Right cardiac atrium (tissue), 5 donors: ENCODE results near the gene ORC3. TPM values are rescaled to one million over a fixed set of nuclear protein-coding genes. Genes with fewer than 3 reads are reported as not detected.

Experiments
- ATAC-seq, 2 donors: fragments of 200-7000 bp; cut with Tn5 transposase; one replicate each; pipeline versions ENCODE4 v1.8.0 to v1.9.1; 2020; ENCODE audit warnings: moderate library complexity in 2 of 2, mild to moderate bottlenecking in 1 of 2
- DNase-seq, 3 donors: peaks; one replicate each; pipeline ENCODE4 v3.0.0-alpha.2; 2020
- H3K27ac ChIP-seq: one replicate; pipeline ENCODE4 v1.5.1; 2013; ENCODE audit warnings: mild to moderate bottlenecking, low read length, control low read depth, moderate library complexity
- H3K27me3 ChIP-seq: one replicate; pipeline ENCODE4 v1.6.1; 2013; ENCODE audit not compliant: control insufficient read depth, insufficient read depth
- H3K4me1 ChIP-seq: one replicate; pipeline ENCODE4 v1.6.1; 2013; ENCODE audit warnings: low read length; ENCODE audit not compliant: control insufficient read depth, insufficient read depth
- H3K4me3 ChIP-seq: one replicate; pipeline ENCODE4 v1.5.1; 2013; ENCODE audit warnings: low read length, control low read depth
- H3K9me3 ChIP-seq: one replicate; pipeline ENCODE4 v1.6.1; 2013; ENCODE audit warnings: low read length; ENCODE audit not compliant: control insufficient read depth
- WGBS: extraction: QIAGEN DNeasy Blood & Tissue Kit; methylation state at CpG from one replicate; pipeline ENCODE4 v1.1.7; 2013; 5-methylcytosine and 5-hydroxymethylcytosine counted together
- intact Hi-C, 4 donors: fragments of 100-400 bp; cut with DNase I; formaldehyde crosslinking; loops; one replicate each; pipeline versions ENCODE4 v1.11.0 to v1.14.0; 2022 to 2023
- polyA plus RNA-seq: library from polyadenylated mRNA; stranded (reverse); fragments of 200-250 nt; gene quantifications from one replicate; pipeline ENCODE4 v1.2.3, GENCODE V29; 2013
- total RNA-seq, 4 donors: library from RNA; stranded (reverse); fragmentation: NEBNext Ultra II Directional; extraction: Animal tissue kit (Norgen Biotek cat#: 25700); gene quantifications; one replicate each; pipeline ENCODE4 v1.2.1, GENCODE V29; 2021
- donor health status: healthy with polysubstance abuse.
- donor health status: DM: no; HTN: yes; CAD: no.
- donor health status: DM: no; HTN: no; CAD: no.
- donor health status: DM: no; HTN: yes; CAD: no; lungs with severe emphysema.
- donor health status: DM: yes; HTN: yes; CAD: no.

The ORC3 gene
- total and polyA plus RNA-seq, 5 donors, result 18.4 to 23.2 (median 20.9) TPM

DNA sequence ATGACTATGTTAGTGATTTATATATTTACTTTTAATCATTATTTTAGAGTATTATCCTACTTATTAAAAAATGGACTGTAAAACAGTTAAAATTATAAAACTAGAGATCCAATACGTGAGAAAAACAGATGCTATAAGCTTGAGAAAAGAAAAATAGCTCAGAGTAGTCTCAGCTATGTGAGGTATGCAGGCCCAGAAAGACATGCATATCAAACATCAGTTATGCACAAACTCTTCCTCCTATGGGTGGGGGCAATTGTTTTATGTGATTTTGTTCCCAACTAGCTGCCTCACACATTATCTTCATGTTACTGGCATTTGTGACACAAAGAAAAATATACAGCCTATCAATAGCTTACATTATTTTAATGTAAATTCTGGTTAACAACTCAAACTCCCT lies 28.9 kb upstream of the ORC3 start:
- Histone ChIP-seq H3K9me3 (no peaks in the 10 kb centered on the region), H3K27me3 (no peaks in the 10 kb centered on the region), H3K4me3 (no peak overlapping the region), H3K4me1 (peaks cover 2% of the 10 kb centered on the region), H3K27ac (no peak overlapping the region)
- ATAC-seq (no peak), DNase-seq (no peak)
- intact Hi-C loops, result no loop called here
- WGBS, result 72% methylated on average over 1 of the region's 1 CpG

DNA sequence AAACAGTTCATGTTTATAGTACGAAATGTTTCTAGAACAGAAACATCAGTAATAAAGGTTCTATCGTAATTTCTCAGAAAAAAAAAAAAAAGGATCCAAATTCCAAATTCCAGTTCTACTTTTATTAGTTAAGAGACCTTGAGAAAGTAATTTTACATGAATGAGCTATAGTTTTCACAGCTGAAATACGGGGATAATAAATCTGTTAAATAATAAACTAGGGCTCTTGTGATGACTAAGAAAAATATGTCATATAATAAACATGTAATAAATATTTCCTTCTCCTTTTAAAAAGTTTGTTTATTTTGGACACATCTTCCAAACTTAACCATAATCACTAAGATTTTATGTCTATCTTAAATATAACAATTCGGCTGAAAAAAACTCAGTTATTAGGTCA lies 17.9 kb upstream of the ORC3 start:
- 75% methylated on average over 4 of the region's 4 CpGs for WGBS
- no peak for ATAC-seq

DNA sequence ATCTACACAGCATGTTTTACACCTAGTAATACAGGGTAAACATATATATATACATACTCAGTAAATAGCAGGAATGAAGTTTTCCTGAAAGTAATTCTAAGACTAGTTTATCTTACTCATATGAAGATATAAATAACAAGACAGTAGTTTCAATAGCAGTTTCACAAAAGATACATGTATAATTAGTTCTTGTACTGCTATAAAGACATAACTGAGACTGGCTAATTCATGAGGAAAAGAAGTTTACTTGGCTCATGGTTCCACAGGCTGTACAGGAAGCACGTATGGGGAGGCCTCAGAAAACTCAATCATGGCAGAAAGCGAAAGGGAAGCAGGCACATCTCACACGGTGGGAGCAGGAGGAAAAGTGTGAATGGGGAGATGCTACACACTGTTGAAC lies 17.1 kb upstream of the ORC3 start:
- 82% methylated on average over 3 of the region's 3 CpGs for WGBS
- intact Hi-C loops, result no loop called here

More for the DNA sequence above, 17.9 kb upstream of the ORC3 start:
- no peak for DNase-seq
- Histone ChIP-seq H3K9me3 (no peaks in the 10 kb centered on the region), H3K4me3 (no peak overlapping the region), H3K4me1 (no peaks in the 10 kb centered on the region), H3K27ac (no peak overlapping the region), H3K27me3 (no peaks in the 10 kb centered on the region)
- intact Hi-C loops, result no loop called here

DNA sequence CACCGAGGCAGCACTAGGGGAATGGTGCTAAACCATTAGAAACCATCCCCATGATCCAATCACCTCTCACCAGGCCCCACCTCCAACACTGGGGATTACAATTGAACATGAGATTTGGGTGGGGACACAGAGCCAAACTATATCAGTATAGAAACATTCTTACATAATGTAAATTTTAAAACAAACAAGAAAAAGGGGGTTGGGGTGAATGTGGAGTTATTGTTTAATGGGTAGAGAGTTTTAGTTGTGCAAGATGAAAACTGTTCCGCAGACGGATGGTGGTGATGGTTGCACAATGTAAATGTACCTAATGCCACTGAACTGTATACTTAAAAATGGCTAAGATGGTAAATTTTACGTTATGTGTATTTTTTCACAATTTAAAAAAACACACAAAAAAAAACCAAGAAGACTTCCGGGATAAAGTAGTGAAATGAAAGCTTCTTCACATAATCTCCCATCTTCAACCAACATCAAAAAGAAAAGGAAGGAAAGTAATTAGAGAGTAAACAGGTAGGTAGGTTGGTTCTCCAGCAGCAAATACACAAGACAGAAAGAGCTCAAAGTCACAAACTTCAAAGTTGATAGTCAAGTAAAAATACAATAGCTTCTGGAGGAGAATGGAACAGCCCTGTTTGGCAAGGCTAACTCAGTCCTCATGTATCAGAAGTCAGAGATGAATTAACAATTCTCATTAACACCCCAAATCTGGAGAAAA lies 16.5 kb upstream of the ORC3 start:
- ATAC-seq (no peak), DNase-seq (no peak)
- H3K4me3 ChIP-seq, result no peak overlapping the region
- H3K27ac ChIP-seq, result no peak overlapping the region
- intact Hi-C loops, result no loop called here
- 92% methylated on average over 5 of the region's 5 CpGs for WGBS
- no peaks in the 10 kb centered on the region for H3K9me3 ChIP-seq
- no peaks in the 10 kb centered on the region for H3K4me1 ChIP-seq
- H3K27me3 ChIP-seq, result no peaks in the 10 kb centered on the region

More for the DNA sequence above, 17.1 kb upstream of the ORC3 start:
- Histone ChIP-seq H3K27ac (no peak overlapping the region), H3K27me3 (no peaks in the 10 kb centered on the region), H3K9me3 (no peaks in the 10 kb centered on the region), H3K4me3 (no peak overlapping the region), H3K4me1 (no peaks in the 10 kb centered on the region)
- no peak for DNase-seq
- no peak for ATAC-seq

DNA sequence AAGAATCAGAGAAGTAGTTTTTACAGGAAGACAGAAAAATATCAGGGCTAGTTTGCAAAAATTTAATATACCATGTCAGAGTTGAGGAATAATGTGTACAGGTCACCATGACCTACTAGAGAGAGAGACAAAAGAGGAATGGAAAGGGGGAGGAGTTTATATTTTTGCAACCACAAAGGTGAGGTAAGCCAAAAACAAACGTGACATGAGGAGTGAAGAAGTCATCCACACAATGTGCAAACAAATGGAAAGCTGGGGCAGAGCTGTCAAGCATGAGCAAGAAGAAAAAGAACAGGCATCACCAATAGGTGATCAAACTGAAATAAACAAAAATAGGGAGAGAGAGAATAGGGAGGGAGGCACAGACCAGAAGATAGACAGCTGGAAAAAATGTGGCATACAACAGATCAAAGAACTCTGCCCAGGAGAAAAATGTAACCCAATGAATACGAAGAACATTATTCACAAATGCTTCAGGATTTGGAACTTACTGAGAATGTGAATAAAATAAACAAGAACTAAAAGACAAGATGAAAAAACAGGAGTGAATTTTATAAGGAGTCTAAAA lies 15.6 kb upstream of the ORC3 start:
- WGBS, result 51% methylated on average over 2 of the region's 2 CpGs

DNA sequence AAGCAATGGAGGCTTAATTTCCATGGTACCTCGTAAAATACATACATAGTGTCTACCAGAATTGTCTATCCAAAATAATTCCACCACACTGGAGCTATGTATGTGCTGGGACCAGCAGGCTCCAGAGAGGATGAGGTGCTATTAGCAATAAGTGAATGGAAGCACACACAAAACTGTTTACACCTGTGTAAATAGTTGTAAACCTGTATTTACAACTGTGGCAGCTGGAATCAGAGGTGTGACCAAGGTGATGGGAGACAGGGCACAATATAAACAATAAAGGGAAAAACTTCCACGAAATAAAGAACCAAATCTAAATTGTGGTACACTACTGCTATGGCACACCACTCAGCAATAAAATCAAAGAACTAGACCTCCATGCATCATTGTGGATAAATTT lies 14.5 kb upstream of the ORC3 start:
- H3K4me3 ChIP-seq, result no peak overlapping the region
- H3K27me3 ChIP-seq, result no peaks in the 10 kb centered on the region
- no peaks in the 10 kb centered on the region for H3K9me3 ChIP-seq
- ATAC-seq (no peak), DNase-seq (no peak)
- no peak overlapping the region for H3K27ac ChIP-seq
- WGBS, result 76% methylated on average over 2 of the region's 2 CpGs
- intact Hi-C loops, result no loop called here
- H3K4me1 ChIP-seq, result no peaks in the 10 kb centered on the region

More for the DNA sequence above, 15.6 kb upstream of the ORC3 start:
- intact Hi-C loops, result no loop called here
- H3K4me3 ChIP-seq, result no peak overlapping the region
- no peak overlapping the region for H3K27ac ChIP-seq
- no peaks in the 10 kb centered on the region for H3K27me3 ChIP-seq
- DNase-seq (no peak), ATAC-seq (no peak)
- H3K4me1 ChIP-seq, result no peaks in the 10 kb centered on the region
- no peaks in the 10 kb centered on the region for H3K9me3 ChIP-seq

DNA sequence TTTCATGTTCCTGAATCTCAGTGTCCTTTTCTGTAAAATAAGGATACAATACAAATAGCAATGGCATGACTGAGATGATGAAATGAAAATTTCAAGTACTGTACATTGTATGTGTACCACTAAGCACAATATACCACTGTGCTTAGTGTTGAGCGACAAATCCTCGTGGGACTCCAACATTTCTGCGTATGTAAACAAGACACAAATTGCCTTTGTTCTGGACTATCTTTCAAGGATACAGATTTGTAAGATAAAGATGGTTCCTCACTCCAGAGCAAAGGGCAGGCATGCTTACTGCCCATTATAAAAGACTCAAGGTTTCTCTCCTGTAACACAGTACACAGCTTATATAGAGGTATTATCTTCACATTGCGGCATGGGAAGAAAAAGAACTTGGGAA lies 6.1 kb upstream of the ORC3 start:
- H3K9me3 ChIP-seq, result no peaks in the 10 kb centered on the region
- no peak overlapping the region for H3K27ac ChIP-seq
- intact Hi-C loops, result no loop called here
- no peak for DNase-seq
- no peaks in the 10 kb centered on the region for H3K4me1 ChIP-seq
- ATAC-seq, result no peak
- no peaks in the 10 kb centered on the region for H3K27me3 ChIP-seq
- H3K4me3 ChIP-seq, result no peak overlapping the region
- 85% methylated on average over 4 of the region's 4 CpGs for WGBS

DNA sequence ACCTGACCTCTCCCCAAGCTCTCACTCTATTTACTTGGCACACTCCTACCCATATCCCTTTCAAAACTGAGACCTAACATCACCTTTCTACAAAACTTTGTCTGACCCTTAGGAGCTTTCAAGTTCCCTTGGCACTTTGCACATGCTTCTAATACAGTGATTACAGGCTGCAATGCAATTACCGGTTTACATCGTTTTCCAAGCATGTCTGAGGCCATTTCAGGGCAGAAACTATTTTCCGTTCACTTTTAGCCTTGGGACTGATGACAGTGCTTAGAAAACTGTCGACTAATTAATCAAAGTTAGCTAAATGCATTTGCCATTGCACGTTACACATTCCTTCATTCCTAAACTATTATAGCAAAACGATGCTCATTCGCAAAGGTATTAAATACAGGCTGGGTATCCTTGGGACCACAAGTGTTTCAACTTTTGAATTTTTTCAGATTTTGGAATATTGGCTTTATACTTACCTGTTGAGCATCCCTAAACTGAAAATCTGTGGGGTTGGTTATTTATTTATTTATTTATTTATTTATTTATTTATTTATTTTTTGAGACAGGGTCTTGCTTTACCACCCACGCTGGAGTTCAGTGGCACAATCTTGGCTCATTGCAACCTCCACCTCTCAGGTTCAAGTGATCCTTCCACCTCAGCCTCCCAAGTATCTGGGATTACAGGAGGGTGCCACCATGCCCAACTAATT lies 3.4 kb upstream of the ORC3 start:
- no peaks in the 10 kb centered on the region for H3K4me1 ChIP-seq
- ATAC-seq (no peak), DNase-seq (no peak)
- H3K27me3 ChIP-seq, result no peaks in the 10 kb centered on the region
- no peak overlapping the region for H3K27ac ChIP-seq
- no peaks in the 10 kb centered on the region for H3K9me3 ChIP-seq
- 94% methylated on average over 8 of the region's 8 CpGs for WGBS
- intact Hi-C loops, result no loop called here
- H3K4me3 ChIP-seq, result no peak overlapping the region

DNA sequence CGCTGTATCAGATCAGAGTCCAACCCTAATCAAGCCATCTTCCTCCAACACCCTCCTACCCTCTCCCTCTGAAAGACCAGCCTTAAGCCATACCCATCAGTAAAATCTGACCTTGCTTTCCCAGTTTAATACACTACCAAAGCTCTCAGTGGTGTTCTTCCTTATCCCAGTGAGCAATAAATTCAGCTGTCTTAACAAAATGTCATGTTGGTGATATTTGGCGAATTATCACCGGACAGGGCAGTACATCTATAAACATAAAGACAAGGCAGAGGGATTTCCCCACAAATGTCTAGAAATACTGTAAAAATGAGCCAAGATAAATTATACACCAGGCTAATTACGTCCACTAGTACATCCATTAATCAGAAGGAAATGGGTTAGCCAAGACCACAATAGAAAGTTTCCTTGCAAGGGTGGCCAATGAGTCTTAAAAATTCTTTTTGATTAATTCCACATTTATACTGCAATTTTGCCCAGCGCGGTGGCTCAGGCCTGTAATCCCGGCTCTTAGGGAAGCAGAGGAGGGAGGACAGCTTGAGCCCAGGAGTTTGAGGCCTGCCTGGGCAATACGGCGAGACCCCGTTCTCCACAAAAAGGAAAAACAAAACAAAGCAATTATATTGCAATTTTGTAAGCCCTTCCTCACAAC lies 1.1 kb upstream of the ORC3 start:
- no peak for DNase-seq
- WGBS, result 27% methylated on average over 10 of the region's 10 CpGs
- intact Hi-C loops, result no loop called here
- Histone ChIP-seq H3K27me3 (no peaks in the 10 kb centered on the region), H3K27ac (no peak overlapping the region), H3K4me1 (no peaks in the 10 kb centered on the region), H3K9me3 (no peaks in the 10 kb centered on the region), H3K4me3 (peak overlapping the region; percentile 62)
- no peak for ATAC-seq

DNA sequence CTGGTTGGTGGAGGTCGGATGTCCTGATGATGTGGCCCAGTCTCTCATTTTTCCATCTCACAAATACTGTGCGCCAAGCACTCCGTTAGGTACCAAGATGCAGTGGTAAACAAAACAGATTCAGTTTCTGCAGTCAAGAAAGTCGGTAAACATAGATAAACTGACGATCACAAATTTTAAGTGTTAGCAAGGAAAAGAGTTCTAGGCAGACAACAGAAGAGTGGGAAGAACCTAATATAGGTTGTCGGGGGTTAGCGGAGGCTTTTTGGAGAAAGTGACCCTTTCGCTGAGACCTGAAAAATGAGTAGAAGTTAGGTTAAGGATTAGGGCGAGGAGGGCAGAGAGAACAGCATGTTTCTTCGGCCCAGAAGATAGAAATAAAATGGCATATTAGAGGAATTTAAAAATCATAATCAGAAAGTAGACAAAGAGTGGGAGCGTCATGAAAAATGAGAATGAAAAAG lies 514 bp downstream of the ORC3 start:
- WGBS, result 4% methylated on average over 11 of the region's 11 CpGs
- no peak for ATAC-seq
- no peaks in the 10 kb centered on the region for H3K4me1 ChIP-seq

DNA sequence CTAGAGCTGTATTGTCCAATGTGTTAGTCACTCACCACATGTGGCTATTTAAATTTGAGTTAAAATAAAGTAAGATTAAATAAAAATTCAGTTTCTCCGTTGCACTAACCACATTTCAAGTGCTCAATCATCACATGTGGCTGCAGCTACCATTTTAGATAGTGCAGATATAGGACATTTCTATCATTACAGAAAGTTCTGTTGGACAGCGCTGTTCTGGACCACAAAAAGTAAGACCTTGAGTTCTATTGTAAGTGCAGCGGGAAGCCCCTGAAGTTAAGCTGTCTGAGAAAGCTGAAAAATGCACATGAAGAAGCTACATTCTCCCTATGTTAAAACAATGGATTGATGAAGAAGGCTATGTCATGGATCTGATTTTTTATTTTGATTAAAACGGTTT lies 1.1 kb downstream of the ORC3 start:
- Histone ChIP-seq H3K9me3 (no peaks in the 10 kb centered on the region), H3K4me1 (no peaks in the 10 kb centered on the region), H3K27me3 (no peaks in the 10 kb centered on the region), H3K27ac (no peak overlapping the region), H3K4me3 (peak overlapping the region; percentile 62)
- intact Hi-C loops, result no loop called here
- ATAC-seq (no peak), DNase-seq (no peak)
- whole genome bisulfite sequencing, result 68% methylated on average over 4 of the region's 4 CpGs

More for the DNA sequence above, 514 bp downstream of the ORC3 start:
- Histone ChIP-seq H3K4me3 (peak overlapping the region; percentile 62), H3K9me3 (no peaks in the 10 kb centered on the region), H3K27me3 (no peaks in the 10 kb centered on the region), H3K27ac (peak overlapping the region; percentile 25)
- no peak for DNase-seq
- intact Hi-C loops, result no loop called here
